ENCODE measurements around the gene SPATA13. TPM values are rescaled to one million over a fixed set of nuclear protein-coding genes. Genes with fewer than 3 reads are reported as not detected.
A peak's percentile ranks its signal among the peaks of the same experiment; 100 is the strongest.

SPATA13 gene
- total and polyA plus RNA-seq, 4 donors: 10.5 to 36.7 (median 20.1) TPM

GRCh38 chr13:24122569-24122968 lies 38.0 kb upstream of the SPATA13 start:
- ATAC-seq (ENCODE audit: insufficient read depth, low FRiP score): no peak
- no peak overlapping the region for H3K4me3 ChIP-seq
- H3K9me3 ChIP-seq (ENCODE audit: control insufficient read depth in 4 of 4, insufficient read depth in 3 of 4, low read length in 3 of 4): no peaks in the 10 kb centered on the region
- H3K9ac ChIP-seq (ENCODE audit: insufficient read depth in 1 of 2, low read length in 2 of 2): no peak overlapping the region
- no peak for DNase-seq
- 88 to 90% methylated on average over 5 of the region's 5 CpGs for WGBS, 2 donors
- H3K27ac ChIP-seq (ENCODE audit: low read depth in 1 of 2, low read length in 1 of 2): no peak overlapping the region
- no peaks in the 10 kb centered on the region for H3K36me3 ChIP-seq (ENCODE audit: control insufficient read depth in 4 of 4, insufficient read depth in 4 of 4, low read length in 4 of 4)
- peaks cover 0 to 30% (median 8%) of the 10 kb centered on the region in 5 donors for H3K4me1 ChIP-seq (ENCODE audit: control insufficient read depth in 5 of 5, insufficient read depth in 5 of 5, low read length in 5 of 5)
- H3K27me3 ChIP-seq (ENCODE audit: control insufficient read depth in 3 of 3, insufficient read depth in 3 of 3, low read length in 2 of 3): no peaks in the 10 kb centered on the region
- no peak for TF ChIP-seq CTCF (IDR thresholded peaks at IDR 0.05; ENCODE audit: control extremely low read depth, extremely low read depth)

GRCh38 chr13:24123761-24124160 lies 36.8 kb upstream of the SPATA13 start:
- 64 to 75% methylated on average over 2 of the region's 2 CpGs for WGBS, 2 donors
- Histone ChIP-seq H3K4me1 (ENCODE audit: control insufficient read depth in 5 of 5, insufficient read depth in 5 of 5, low read length in 5 of 5) (peaks cover 0 to 19% (median 8%) of the 10 kb centered on the region in 5 donors), H3K9me3 (ENCODE audit: control insufficient read depth in 4 of 4, insufficient read depth in 3 of 4, low read length in 3 of 4) (no peaks in the 10 kb centered on the region), H3K36me3 (ENCODE audit: control insufficient read depth in 4 of 4, insufficient read depth in 4 of 4, low read length in 4 of 4) (no peaks in the 10 kb centered on the region), H3K27me3 (ENCODE audit: control insufficient read depth in 3 of 3, insufficient read depth in 3 of 3, low read length in 2 of 3) (no peaks in the 10 kb centered on the region), H3K9ac (ENCODE audit: insufficient read depth in 1 of 2, low read length in 2 of 2) (no peak overlapping the region), H3K27ac (ENCODE audit: low read depth in 1 of 2, low read length in 1 of 2) (no peak overlapping the region), H3K4me3 (no peak overlapping the region)
- ATAC-seq (ENCODE audit: insufficient read depth, low FRiP score): no peak
- DNase-seq: no peak
- no peak for TF ChIP-seq CTCF (IDR thresholded peaks at IDR 0.05; ENCODE audit: control extremely low read depth, extremely low read depth)

- H3K4me3 ChIP-seq: no peak overlapping the region
- H3K4me1 ChIP-seq (ENCODE audit: control insufficient read depth in 5 of 5, insufficient read depth in 5 of 5, low read length in 5 of 5): peaks cover 0 to 10% (median 5%) of the 10 kb centered on the region in 5 donors
- no peak for DNase-seq
- H3K27ac ChIP-seq (ENCODE audit: low read depth in 1 of 2, low read length in 1 of 2): peak overlapping the region in 1 of 2 donors; percentile 47
- no peak overlapping the region for H3K9ac ChIP-seq (ENCODE audit: insufficient read depth in 1 of 2, low read length in 2 of 2)
- ATAC-seq (ENCODE audit: insufficient read depth, low FRiP score): no peak
- TF ChIP-seq CTCF (IDR thresholded peaks at IDR 0.05; ENCODE audit: control extremely low read depth, extremely low read depth): no peak
- H3K36me3 ChIP-seq (ENCODE audit: control insufficient read depth in 4 of 4, insufficient read depth in 4 of 4, low read length in 4 of 4): no peaks in the 10 kb centered on the region
- WGBS, 2 donors: 68 to 70% methylated on average over 9 of the region's 9 CpGs
- H3K27me3 ChIP-seq (ENCODE audit: control insufficient read depth in 3 of 3, insufficient read depth in 3 of 3, low read length in 2 of 3): no peaks in the 10 kb centered on the region
- H3K9me3 ChIP-seq (ENCODE audit: control insufficient read depth in 4 of 4, insufficient read depth in 3 of 4, low read length in 3 of 4): no peaks in the 10 kb centered on the region
Observed at GRCh38 chr13:24124789-24125476, 35.6 kb upstream of the SPATA13 start.
